Fibroblast of lung (primary cell): ENCODE results near the gene TRMT44. TPM values are rescaled to one million over a fixed set of nuclear protein-coding genes. Genes with fewer than 3 reads are reported as not detected.

Experiments
- DNase-seq, 2 donors: peaks; one replicate each; pipeline versions ENCODE4 v3.0.0 to v3.0.0-alpha.2; 2010; ENCODE audit warnings: low read depth in 2 of 2
- H2AFZ ChIP-seq: 2 replicates; pipeline ENCODE4 v1.5.1; 2012; ENCODE audit warnings: low read length, control low read depth, inconsistent platforms
- H3K27ac ChIP-seq: 2 replicates; pipeline ENCODE4 v1.5.1; 2011; ENCODE audit warnings: low read length, control low read depth; ENCODE audit not compliant: insufficient read depth
- H3K27me3 ChIP-seq: 2 replicates; pipeline ENCODE4 v1.5.1; 2011; ENCODE audit warnings: mild to moderate bottlenecking, low read length; ENCODE audit not compliant: control insufficient read depth, insufficient read depth
- H3K36me3 ChIP-seq: 2 replicates; pipeline ENCODE4 v1.5.1; 2011; ENCODE audit warnings: low read length; ENCODE audit not compliant: control insufficient read depth, insufficient read depth
- H3K4me1 ChIP-seq: 2 replicates; pipeline ENCODE4 v1.5.1; 2011; ENCODE audit warnings: low read length; ENCODE audit not compliant: control insufficient read depth, insufficient read depth; ENCODE audit errors: extremely low read depth
- H3K4me2 ChIP-seq: 2 replicates; pipeline ENCODE4 v1.5.1; 2011; ENCODE audit warnings: low read length, control low read depth; ENCODE audit not compliant: insufficient read depth; ENCODE audit errors: extremely low read depth
- H3K4me3 ChIP-seq, 4 experiments: fragments of 200-600 bp in 1 of 4; sonication (generic) in 1 of 4; replicated peaks in 1 of 4; 2 replicates each; pipeline ENCODE4 v1.5.1; 2011 to 2016; ENCODE audit warnings: low read length in 4 of 4, low read depth in 3 of 4, mild to moderate bottlenecking in 3 of 4, control low read depth in 2 of 4, inconsistent platforms in 1 of 4, mixed read lengths in 1 of 4; ENCODE audit not compliant: insufficient read depth in 1 of 4; ENCODE audit errors: control extremely low read depth in 1 of 4
- H3K79me2 ChIP-seq: 2 replicates; pipeline ENCODE4 v1.5.1; 2012; ENCODE audit warnings: mild to moderate bottlenecking, low read length, inconsistent platforms; ENCODE audit not compliant: control insufficient read depth, insufficient read depth
- H3K9ac ChIP-seq: 2 replicates; pipeline ENCODE4 v1.5.1; 2011; ENCODE audit warnings: mild to moderate bottlenecking, low read length, control low read depth; ENCODE audit not compliant: insufficient read depth
- H3K9me3 ChIP-seq: 2 replicates; pipeline ENCODE4 v1.5.1; 2012; ENCODE audit warnings: low read depth, low read length; ENCODE audit not compliant: control insufficient read depth, insufficient read depth
- H4K20me1 ChIP-seq: 2 replicates; pipeline ENCODE4 v1.5.1; 2011; ENCODE audit warnings: low read length; ENCODE audit not compliant: control insufficient read depth, insufficient read depth; ENCODE audit errors: extremely low read depth
- CTCF ChIP-seq, 2 donors: IDR thresholded peaks in 1 of 2; conservative IDR thresholded peaks in 1 of 2; 1 replicate in 1 of 2; 2 replicates in 1 of 2; pipeline ENCODE4 v1.5.1; 2011 to 2012; ENCODE audit warnings: low read length in 2 of 2, control low read depth in 1 of 2, inconsistent platforms in 1 of 2, low read depth in 1 of 2, mild to moderate bottlenecking in 1 of 2
- EZH2 ChIP-seq: IDR thresholded peaks from 2 replicates; pipeline ENCODE4 v1.5.1; 2012; ENCODE audit warnings: low read length, control low read depth, mild to moderate bottlenecking; ENCODE audit errors: missing control alignments
- polyA plus RNA-seq, 2 donors: library from polyadenylated mRNA; depleted of rRNA in 1 of 2; stranded (reverse) in 1 of 2; unstranded in 1 of 2; fragments of >200 nt; gene quantifications; 2 replicates each; pipeline ENCODE4 v1.2.1, GENCODE V29; 2011 to 2012; ENCODE audit warnings: missing spikeins in 1 of 2
- total RNA-seq: library from RNA; depleted of rRNA; stranded (reverse); fragments of >200 nt; gene quantifications from 2 replicates; pipeline ENCODE4 v1.2.1, GENCODE V29; 2014

TRMT44 gene
- total and polyA plus RNA-seq, 2 donors (not counting 1 experiment from before 2014, with no cell fraction given) = 6.5 to 14.0 TPM

GRCh38 chr4:8501781-8502180 is 61.2 kb downstream of the TRMT44 start:
- TF ChIP-seq EZH2 (no peak), CTCF (conservative IDR thresholded peaks at IDR 0.05 in 1 of 2, IDR thresholded peaks at IDR 0.05 in 1 of 2; ENCODE audit: low read depth in 1 of 2, low read length in 2 of 2) (no peak)
- DNase-seq = no peak
- no peak overlapping the region for H2AFZ ChIP-seq
- H3K27ac ChIP-seq = no peak overlapping the region
- H3K9ac ChIP-seq = no peak overlapping the region
- no peaks in the 10 kb centered on the region for H3K79me2 ChIP-seq
- no peaks in the 10 kb centered on the region for H4K20me1 ChIP-seq
- no peak overlapping the region for H3K4me2 ChIP-seq
- no peaks in the 10 kb centered on the region for H3K9me3 ChIP-seq
- H3K4me3 ChIP-seq = no peak overlapping the region
- peaks cover 8% of the 10 kb centered on the region for H3K4me1 ChIP-seq
- peaks cover 8% of the 10 kb centered on the region for H3K27me3 ChIP-seq
- no peaks in the 10 kb centered on the region for H3K36me3 ChIP-seq

- Histone ChIP-seq H3K9me3 (no peaks in the 10 kb centered on the region), H3K9ac (no peak overlapping the region), H3K4me2 (no peak overlapping the region), H4K20me1 (no peaks in the 10 kb centered on the region), H3K79me2 (no peaks in the 10 kb centered on the region), H3K27ac (no peak overlapping the region), H3K4me3 (no peak overlapping the region), H3K27me3 (peaks cover 8% of the 10 kb centered on the region), H3K4me1 (peaks cover 13% of the 10 kb centered on the region), H3K36me3 (no peaks in the 10 kb centered on the region), H2AFZ (no peak overlapping the region)
- TF ChIP-seq CTCF (conservative IDR thresholded peaks at IDR 0.05 in 1 of 2, IDR thresholded peaks at IDR 0.05 in 1 of 2; ENCODE audit: low read depth in 1 of 2, low read length in 2 of 2) (no peak), EZH2 (no peak)
- DNase-seq = no peak
Observed at GRCh38 chr4:8502371-8502770, 61.8 kb downstream of the TRMT44 start.

GRCh38 chr4:8502836-8503585 is 62.4 kb downstream of the TRMT44 start:
- Histone ChIP-seq H3K27me3 (peaks cover 8% of the 10 kb centered on the region), H3K36me3 (no peaks in the 10 kb centered on the region), H3K27ac (no peak overlapping the region), H3K4me1 (peaks cover 15% of the 10 kb centered on the region), H4K20me1 (no peaks in the 10 kb centered on the region), H3K4me2 (no peak overlapping the region), H3K4me3 (no peak overlapping the region), H3K9me3 (no peaks in the 10 kb centered on the region), H3K9ac (no peak overlapping the region), H3K79me2 (no peaks in the 10 kb centered on the region), H2AFZ (no peak overlapping the region)
- TF ChIP-seq EZH2 (no peak), CTCF (conservative IDR thresholded peaks at IDR 0.05 in 1 of 2, IDR thresholded peaks at IDR 0.05 in 1 of 2; ENCODE audit: low read depth in 1 of 2, low read length in 2 of 2) (no peak)
- DNase-seq = peak in 1 of 2 donors; percentile 26
